ENCODE measurements around the gene PCED1A.

GRCh38 chr20:2805689-2806350, 34.6 kb downstream of the PCED1A start:
- TF ChIP-seq CTCF (IDR thresholded peaks at IDR 0.05): no peak
- TF ChIP-seq EP300 (IDR thresholded peaks at IDR 0.05): no peak
